B cell (primary cell): ENCODE results near the gene ZG16. TPM values are rescaled to one million over a fixed set of nuclear protein-coding genes. Genes with fewer than 3 reads are reported as not detected.

Source experiments
- ATAC-seq: fragments of 200-7000 bp; cut with Tn5 transposase; one replicate; pipeline ENCODE4 v1.10.0; 2021; ENCODE audit warnings: low read depth, mild to moderate bottlenecking, moderate number of reproducible peaks, moderate library complexity
- CTCF ChIA-PET: fragments of 350-600 bp; sonication (Branson Sonifier 250); formaldehyde crosslinking; loops from one replicate; lab custom pipeline; 2021; ENCODE audit warnings: antibody characterized with exemption, inconsistent platforms; lab: Charles Lee
- POLR2A ChIA-PET: fragments of 350-600 bp; sonication (Branson Sonifier 250); formaldehyde crosslinking; loops from one replicate; lab custom pipeline; 2021; ENCODE audit warnings: antibody characterized with exemption; lab: Charles Lee
- DNase-seq: peaks from one replicate; pipeline ENCODE4 v3.0.0; 2013
- H2AFZ ChIP-seq: 2 replicates; pipeline ENCODE4 v1.6.1; 2012; ENCODE audit warnings: mild to moderate bottlenecking, low read depth, low read length; ENCODE audit not compliant: insufficient read depth, poor library complexity, severe bottlenecking
- H3K27ac ChIP-seq, 2 donors: 1 replicate in 1 of 2; 2 replicates in 1 of 2; pipeline ENCODE4 v1.5.1; 2012 to 2013; ENCODE audit warnings: low read length in 2 of 2, mild to moderate bottlenecking in 2 of 2, moderate library complexity in 1 of 2
- H3K27me3 ChIP-seq, 4 experiments: fragments of 200-600 bp in 1 of 4; sonication (generic) in 1 of 4; replicated peaks in 1 of 4; 1 replicate in 2 of 4; 2 replicates in 2 of 4; pipeline versions ENCODE4 v1.6.1 to v1.7.0; 2013 to 2016; ENCODE audit warnings: low read length in 3 of 4, mild to moderate bottlenecking in 2 of 4, mixed read lengths in 1 of 4, moderate library complexity in 1 of 4; ENCODE audit not compliant: insufficient read depth in 4 of 4, control insufficient read depth in 3 of 4; ENCODE audit errors: control extremely low read depth in 1 of 4
- H3K36me3 ChIP-seq, 2 experiments: replicated peaks in 1 of 2; 1 replicate in 1 of 2; 2 replicates in 1 of 2; pipeline versions ENCODE4 v1.6.1 to v1.7.1; 2013; ENCODE audit warnings: low read length in 1 of 2; ENCODE audit not compliant: insufficient read depth in 2 of 2, control insufficient read depth in 1 of 2; ENCODE audit errors: control extremely low read depth in 1 of 2, extremely low read depth in 1 of 2
- H3K4me1 ChIP-seq, 2 donors: fragments of 200-600 bp in 1 of 2; sonication (generic) in 1 of 2; 1 replicate in 1 of 2; 2 replicates in 1 of 2; pipeline versions ENCODE4 v1.5.1 to v1.6.1; 2013 to 2017; ENCODE audit warnings: low read length in 2 of 2; ENCODE audit not compliant: control insufficient read depth in 2 of 2, insufficient read depth in 2 of 2
- H3K4me2 ChIP-seq: replicated peaks from 2 replicates; pipeline ENCODE3; 2012; ENCODE audit warnings: mild to moderate bottlenecking, low read depth, low read length; ENCODE audit not compliant: poor library complexity, severe bottlenecking
- H3K4me3 ChIP-seq, 5 experiments: fragments of 200-600 bp in 1 of 5; sonication (generic) in 1 of 5; 1 replicate in 3 of 5; 2 replicates in 2 of 5; pipeline versions ENCODE4 v1.5.1 to v1.7.0; 2011 to 2016; ENCODE audit warnings: low read length in 4 of 5, mild to moderate bottlenecking in 4 of 5, low read depth in 2 of 5, control low read depth in 1 of 5, moderate library complexity in 1 of 5; ENCODE audit not compliant: insufficient read depth in 1 of 5; ENCODE audit errors: control extremely low read depth in 1 of 5, extremely low read depth in 1 of 5
- H3K79me2 ChIP-seq: fragments of 200-600 bp; sonication (generic); one replicate; pipeline ENCODE4 v1.6.0; 2016; ENCODE audit warnings: low read length; ENCODE audit not compliant: control insufficient read depth, insufficient read depth
- H3K9ac ChIP-seq: fragments of 200-600 bp; sonication (generic); 2 replicates; pipeline ENCODE4 v1.6.1; 2017; ENCODE audit warnings: mild to moderate bottlenecking, low read length, moderate library complexity
- H3K9me3 ChIP-seq, 3 donors: one replicate each; pipeline versions ENCODE4 v1.6.1 to v1.7.1; 2013; ENCODE audit warnings: low read length in 2 of 3; ENCODE audit not compliant: control insufficient read depth in 2 of 3, insufficient read depth in 1 of 3; ENCODE audit errors: control extremely low read depth in 1 of 3
- H4K20me1 ChIP-seq: 2 replicates; pipeline ENCODE4 v1.6.0; 2012; ENCODE audit warnings: mild to moderate bottlenecking, low read length; ENCODE audit not compliant: insufficient read depth, control insufficient read depth, poor library complexity, severe bottlenecking
- H3K27ac Mint-ChIP-seq: one replicate; pipeline ENCODE4 v1.8.0; 2021; ENCODE audit warnings: mixed read lengths
- H3K27me3 Mint-ChIP-seq: one replicate; pipeline ENCODE4 v1.8.0; 2021; ENCODE audit warnings: mixed read lengths
- H3K4me1 Mint-ChIP-seq: one replicate; pipeline ENCODE4 v1.8.0; 2021; ENCODE audit warnings: mixed read lengths
- H3K4me3 Mint-ChIP-seq: one replicate; pipeline ENCODE4 v1.8.0; 2021; ENCODE audit warnings: mixed read lengths
- H3K9me3 Mint-ChIP-seq: one replicate; pipeline ENCODE4 v1.8.0; 2022; ENCODE audit warnings: mixed read lengths; ENCODE audit not compliant: insufficient read depth
- EZH2 ChIP-seq: IDR thresholded peaks from 2 replicates; pipeline ENCODE4 v1.6.1; 2012; ENCODE audit warnings: borderline replicate concordance, low read depth, mild to moderate bottlenecking, moderate library complexity, low read length; ENCODE audit not compliant: insufficient read depth, poor library complexity, severe bottlenecking
- WGBS: methylation state at CpG from one replicate; pipeline ENCODE4 v1.1.5; 2013; ENCODE audit warnings: missing lambda C conversion rate; ENCODE audit not compliant: insufficient coverage; 5-methylcytosine and 5-hydroxymethylcytosine counted together
- intact Hi-C: fragments of 100-400 bp; cut with micrococcal nuclease; formaldehyde crosslinking; loops from one replicate; pipeline ENCODE4 v1.10.0; 2022
- polyA plus RNA-seq: library from polyadenylated mRNA; depleted of rRNA; stranded (reverse); fragments of >200 nt; gene quantifications from 2 replicates; pipeline ENCODE4 v1.2.3, GENCODE V29; 2012
- total RNA-seq, 2 donors: library from RNA; stranded (reverse); fragments of 120-200 nt in 1 of 2; gene quantifications; 1 replicate in 1 of 2; 2 replicates in 1 of 2; pipeline versions ENCODE4 v1.2.3 to v1.2.4, GENCODE V29; 2013 to 2022
- TF ChIP-seq, protein P1 (sequence below): fragments of 200-600 bp; IDR thresholded peaks from one replicate; pipeline ENCODE4 v1.8.0; 2022; ENCODE audit warnings: antibody characterized with exemption, mild to moderate bottlenecking

ZG16 gene
- total and polyA plus RNA-seq, 2 donors (not counting 1 experiment from before 2014, with no cell fraction given), result 0.06 TPM; not detected in 1

DNA sequence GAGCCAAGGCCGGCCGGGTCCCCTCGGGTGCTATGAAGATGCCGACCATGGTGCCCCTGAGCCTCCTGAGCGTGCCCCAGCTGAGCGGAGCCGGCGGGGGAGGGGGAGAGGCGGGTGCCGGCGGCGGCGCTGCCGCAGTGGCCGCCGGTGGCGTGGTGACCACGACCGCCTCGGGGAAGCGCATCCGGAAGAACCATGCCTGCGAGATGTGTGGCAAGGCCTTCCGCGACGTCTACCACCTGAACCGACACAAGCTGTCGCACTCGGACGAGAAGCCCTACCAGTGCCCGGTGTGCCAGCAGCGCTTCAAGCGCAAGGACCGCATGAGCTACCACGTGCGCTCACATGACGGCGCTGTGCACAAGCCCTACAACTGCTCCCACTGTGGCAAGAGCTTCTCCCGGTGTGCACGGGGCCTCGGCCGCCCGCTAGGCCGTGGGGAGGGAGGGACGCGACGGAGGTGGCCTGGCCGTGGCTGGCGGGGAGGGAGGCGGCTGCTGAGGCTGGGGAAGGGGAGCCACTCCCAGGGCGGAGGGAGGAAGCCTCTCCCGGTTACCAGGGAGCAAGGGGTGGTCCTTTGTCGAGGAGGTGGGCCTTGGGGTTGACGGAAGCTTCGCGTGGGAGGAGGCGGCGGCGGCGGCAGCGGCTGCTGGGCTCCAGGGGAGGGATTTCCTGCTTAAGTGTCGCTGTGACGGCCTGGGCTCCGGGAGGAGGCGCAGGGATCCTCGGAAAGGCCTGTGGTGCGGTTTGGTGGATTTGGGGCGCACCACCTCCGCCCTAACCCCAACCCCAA, 29.6 kb downstream of the ZG16 start:
- DNase-seq (peak; percentile 94), ATAC-seq (peak; percentile 21)
- Histone ChIP-seq H3K79me2 (peaks cover 37% of the 10 kb centered on the region), H3K9ac (peak overlapping the region; percentile 63), H3K4me2 (peak overlapping the region; percentile 99), H3K4me1 (peaks cover 63 to 69% of the 10 kb centered on the region in 2 donors), H2AFZ (peak overlapping the region; percentile 62), H3K9me3 (peaks cover 0 to 5% (median 0%) of the 10 kb centered on the region in 3 donors), H3K36me3 (peaks cover 2 to 18% of the 10 kb centered on the region in 2 experiments), H3K27ac (peak overlapping the region; percentile 68 to 89), H3K4me3 (peak overlapping the region; percentile 32 to 68 (median 51)), H4K20me1 (peaks cover 39% of the 10 kb centered on the region), H3K27me3 (peaks cover 0 to 13% (median 5%) of the 10 kb centered on the region in 4 experiments)
- Mint-ChIP-seq H3K27ac (peak overlapping the region; percentile 94), H3K4me1 (peaks cover 60% of the 10 kb centered on the region), H3K27me3 (no peaks in the 10 kb centered on the region), H3K4me3 (peak overlapping the region; percentile 93), H3K9me3 (no peaks in the 10 kb centered on the region)
- CTCF ChIA-PET, result interaction anchor here (0.7 to 3.8 kb wide), 21 partner anchors 11 to 224 kb away, joined by 3 to 66 read pairs (median 4); partner anchors contain the start of genes C16orf54, KIF22, MVP and PAGR1
- POLR2A ChIA-PET, result interaction anchor here (0.7 to 2.8 kb wide), 10 partner anchors 9 to 258 kb away, joined by 3 to 31 read pairs (median 6); partner anchors contain the start of genes ALDOA, KCTD13, KIF22 and PAGR1
- WGBS, result under 1% methylated on average over 59 of the region's 69 CpGs
- TF ChIP-seq, protein P1, sequence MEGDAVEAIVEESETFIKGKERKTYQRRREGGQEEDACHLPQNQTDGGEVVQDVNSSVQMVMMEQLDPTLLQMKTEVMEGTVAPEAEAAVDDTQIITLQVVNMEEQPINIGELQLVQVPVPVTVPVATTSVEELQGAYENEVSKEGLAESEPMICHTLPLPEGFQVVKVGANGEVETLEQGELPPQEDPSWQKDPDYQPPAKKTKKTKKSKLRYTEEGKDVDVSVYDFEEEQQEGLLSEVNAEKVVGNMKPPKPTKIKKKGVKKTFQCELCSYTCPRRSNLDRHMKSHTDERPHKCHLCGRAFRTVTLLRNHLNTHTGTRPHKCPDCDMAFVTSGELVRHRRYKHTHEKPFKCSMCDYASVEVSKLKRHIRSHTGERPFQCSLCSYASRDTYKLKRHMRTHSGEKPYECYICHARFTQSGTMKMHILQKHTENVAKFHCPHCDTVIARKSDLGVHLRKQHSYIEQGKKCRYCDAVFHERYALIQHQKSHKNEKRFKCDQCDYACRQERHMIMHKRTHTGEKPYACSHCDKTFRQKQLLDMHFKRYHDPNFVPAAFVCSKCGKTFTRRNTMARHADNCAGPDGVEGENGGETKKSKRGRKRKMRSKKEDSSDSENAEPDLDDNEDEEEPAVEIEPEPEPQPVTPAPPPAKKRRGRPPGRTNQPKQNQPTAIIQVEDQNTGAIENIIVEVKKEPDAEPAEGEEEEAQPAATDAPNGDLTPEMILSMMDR, result peak; percentile 41
- TF ChIP-seq EZH2, result no peak
- intact Hi-C loops, result loop anchor here (1.0 to 5.0 kb wide), 3 partner anchors 41 to 198 kb away; no protein-coding TSS in a partner anchor
